Right ventricle myocardium superior (tissue), 1 donor: ENCODE results near the gene LBHD2. TPM values are rescaled to one million over a fixed set of nuclear protein-coding genes. Genes with fewer than 3 reads are reported as not detected.

Experiments used
- ATAC-seq: fragments of 200-7000 bp; cut with Tn5 transposase; one replicate; pipeline ENCODE4 v1.9.1; 2020; ENCODE audit warnings: mild to moderate bottlenecking; ENCODE audit not compliant: poor library complexity
- DNase-seq: peaks from one replicate; pipeline ENCODE4 v3.0.0-alpha.2; 2020
- intact Hi-C: fragments of 100-400 bp; cut with DNase I; formaldehyde crosslinking; loops from one replicate; pipeline ENCODE4 v1.11.2; 2022
- total RNA-seq: library from RNA; stranded (reverse); fragmentation: NEBNext Ultra II Directional; extraction: Animal tissue kit (Norgen Biotek cat#: 25700); gene quantifications from one replicate; pipeline ENCODE4 v1.2.1, GENCODE V29; 2021
- donor health status: DM: no; HTN: yes; CAD: no; lungs with severe emphysema.

Gene LBHD2
- total RNA-seq, 1 donor from 2014 or later, result not detected

DNA sequence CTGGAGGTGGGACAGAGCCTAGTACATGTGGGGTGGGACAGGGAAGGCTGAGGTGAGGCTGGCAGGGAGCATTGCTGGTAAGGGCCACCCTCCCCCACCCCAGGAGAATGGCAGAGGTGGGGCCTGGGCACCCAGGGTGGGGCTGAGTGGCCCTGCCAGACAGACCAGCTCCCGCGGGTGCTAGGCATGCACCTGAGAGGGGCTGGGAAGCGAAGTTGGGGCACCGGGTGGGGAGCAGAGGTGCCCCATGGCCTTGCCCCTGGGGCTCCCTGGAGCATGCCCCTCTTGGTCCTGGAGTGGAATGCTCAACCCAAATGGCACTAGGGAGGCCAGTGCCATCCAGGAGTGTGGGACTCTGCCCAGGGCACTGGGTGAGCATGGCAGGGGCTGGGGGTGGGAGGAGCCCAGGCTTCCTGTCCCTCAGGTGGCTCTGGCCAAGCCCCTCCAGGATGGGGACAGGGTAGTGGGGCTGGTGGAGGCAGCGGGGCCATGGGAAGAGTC lies 40.5 kb downstream of the LBHD2 start:
- ATAC-seq, result no peak
- intact Hi-C loops, result no loop called here
- peak; percentile 37 for DNase-seq

DNA sequence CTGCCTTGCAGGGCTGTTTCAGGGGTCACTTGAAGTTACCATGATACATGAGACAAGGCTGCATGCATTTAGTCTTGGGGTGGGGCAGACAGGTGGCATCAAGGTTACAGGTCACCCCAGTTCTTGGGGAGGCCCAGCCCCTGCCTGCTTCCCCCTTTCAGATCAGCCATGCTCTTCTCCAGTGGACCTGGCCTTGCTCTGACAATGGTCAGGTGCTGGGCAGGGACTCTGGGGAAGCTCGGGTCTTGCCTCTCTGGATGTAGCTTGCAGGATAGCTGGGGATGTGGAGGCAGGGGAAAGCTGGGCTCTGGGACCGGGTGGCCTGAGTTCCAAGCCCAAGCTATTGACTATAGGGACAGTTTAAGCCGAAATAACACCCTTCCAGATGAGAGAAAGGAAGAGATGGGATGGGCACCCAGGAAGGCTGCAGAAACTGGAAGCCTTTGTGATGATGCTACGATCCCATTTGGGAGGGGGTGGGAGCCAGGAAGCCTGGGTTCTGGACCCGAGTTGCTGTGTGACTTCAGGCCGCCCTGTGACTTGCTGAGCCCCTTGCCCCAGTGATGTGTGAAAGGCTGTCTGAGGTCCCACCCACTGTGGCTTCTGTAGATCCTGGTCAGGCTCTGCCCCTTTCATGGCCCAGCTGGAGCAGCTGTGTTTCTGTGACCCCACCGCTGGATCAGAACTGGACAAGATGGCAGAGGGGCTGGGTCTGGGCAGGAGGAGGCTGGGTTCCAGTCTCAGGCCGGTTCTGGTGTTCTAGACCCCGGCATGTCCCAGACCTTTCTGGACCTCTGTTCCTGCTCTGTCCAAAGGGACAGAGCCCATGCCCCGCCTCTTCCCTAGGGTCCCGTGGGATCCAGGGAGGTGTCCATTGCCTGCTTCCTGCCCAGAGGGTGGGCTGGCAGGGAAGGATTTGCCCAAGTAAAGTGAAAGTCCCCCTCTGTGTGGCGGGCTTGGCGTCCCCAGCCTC lies 41.4 kb downstream of the LBHD2 start:
- intact Hi-C loops, result no loop called here
- DNase-seq (peak; percentile 39), ATAC-seq (no peak)

DNA sequence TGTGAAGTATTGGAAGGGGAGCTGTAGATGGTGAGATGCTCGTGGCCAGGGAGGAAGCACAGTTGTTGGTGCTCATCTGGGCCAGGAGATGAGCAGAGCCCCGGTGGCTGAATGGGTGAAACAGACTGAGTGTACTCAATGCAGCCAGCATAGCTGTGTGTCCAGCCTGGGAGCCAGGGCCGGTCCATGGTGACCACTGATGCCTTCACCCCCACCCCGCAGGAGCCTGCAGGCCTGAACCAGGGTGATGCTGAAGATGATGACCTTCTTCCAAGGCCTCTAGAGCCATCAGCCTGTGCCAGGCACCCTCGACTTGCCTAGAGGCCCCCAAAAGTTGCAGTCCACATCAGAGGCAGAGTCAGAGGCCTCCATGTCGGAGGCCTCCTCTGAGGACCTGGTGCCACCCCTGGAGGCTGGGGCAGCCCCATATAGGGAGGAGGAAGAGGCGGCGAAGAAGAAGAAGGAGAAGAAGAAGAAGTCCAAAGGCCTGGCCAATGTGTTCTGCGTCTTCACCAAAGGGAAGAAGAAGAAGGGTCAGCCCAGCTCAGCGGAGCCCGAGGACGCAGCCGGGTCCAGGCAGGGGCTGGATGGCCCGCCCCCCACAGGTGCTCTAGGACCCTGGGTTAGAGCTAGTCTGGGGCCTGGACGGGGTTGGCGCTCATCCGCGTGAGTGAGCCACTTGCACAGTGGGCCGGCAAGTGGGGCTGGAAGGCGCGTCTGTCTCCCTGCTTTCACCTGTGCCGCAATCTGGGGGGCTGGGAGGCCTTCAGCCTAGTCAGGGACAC lies 42.3 kb downstream of the LBHD2 start:
- ATAC-seq (no peak), DNase-seq (peak; percentile 43)
- intact Hi-C loops, result no loop called here

DNA sequence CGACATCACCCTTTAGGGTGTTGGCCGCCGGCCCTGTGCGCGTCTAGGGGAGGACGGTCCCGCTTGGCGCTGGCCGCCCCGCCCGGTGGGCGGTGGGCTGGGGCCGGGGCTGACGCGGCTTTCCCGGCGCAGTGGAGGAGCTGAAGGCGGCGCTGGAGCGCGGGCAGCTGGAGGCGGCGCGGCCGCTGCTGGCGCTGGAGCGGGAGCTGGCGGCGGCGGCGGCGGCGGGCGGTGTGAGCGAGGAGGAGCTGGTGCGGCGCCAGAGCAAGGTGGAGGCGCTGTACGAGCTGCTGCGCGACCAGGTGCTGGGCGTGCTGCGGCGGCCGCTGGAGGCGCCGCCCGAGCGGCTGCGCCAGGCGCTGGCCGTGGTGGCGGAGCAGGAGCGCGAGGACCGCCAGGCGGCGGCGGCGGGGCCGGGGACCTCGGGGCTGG lies 42.9 kb downstream of the LBHD2 start:
- intact Hi-C loops, result no loop called here
- ATAC-seq (peak; percentile 22), DNase-seq (peak; percentile 72)

DNA sequence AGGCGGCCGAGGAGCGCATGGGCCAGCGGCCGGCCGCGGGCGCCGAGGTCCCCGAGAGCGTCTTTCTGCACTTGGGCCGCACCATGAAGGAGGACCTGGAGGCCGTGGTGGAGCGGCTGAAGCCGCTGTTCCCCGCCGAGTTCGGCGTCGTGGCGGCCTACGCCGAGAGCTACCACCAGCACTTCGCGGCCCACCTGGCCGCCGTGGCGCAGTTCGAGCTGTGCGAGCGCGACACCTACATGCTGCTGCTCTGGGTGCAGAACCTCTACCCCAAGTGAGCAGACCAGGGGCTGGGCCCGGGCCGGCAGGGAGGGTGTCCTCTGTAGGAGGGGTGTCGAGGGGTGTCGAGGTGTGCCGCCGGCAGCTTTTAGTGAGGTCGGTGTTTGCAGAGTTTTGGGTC lies 43.3 kb downstream of the LBHD2 start:
- intact Hi-C loops, result no loop called here
- DNase-seq, result peak; percentile 39
- ATAC-seq, result no peak

DNA sequence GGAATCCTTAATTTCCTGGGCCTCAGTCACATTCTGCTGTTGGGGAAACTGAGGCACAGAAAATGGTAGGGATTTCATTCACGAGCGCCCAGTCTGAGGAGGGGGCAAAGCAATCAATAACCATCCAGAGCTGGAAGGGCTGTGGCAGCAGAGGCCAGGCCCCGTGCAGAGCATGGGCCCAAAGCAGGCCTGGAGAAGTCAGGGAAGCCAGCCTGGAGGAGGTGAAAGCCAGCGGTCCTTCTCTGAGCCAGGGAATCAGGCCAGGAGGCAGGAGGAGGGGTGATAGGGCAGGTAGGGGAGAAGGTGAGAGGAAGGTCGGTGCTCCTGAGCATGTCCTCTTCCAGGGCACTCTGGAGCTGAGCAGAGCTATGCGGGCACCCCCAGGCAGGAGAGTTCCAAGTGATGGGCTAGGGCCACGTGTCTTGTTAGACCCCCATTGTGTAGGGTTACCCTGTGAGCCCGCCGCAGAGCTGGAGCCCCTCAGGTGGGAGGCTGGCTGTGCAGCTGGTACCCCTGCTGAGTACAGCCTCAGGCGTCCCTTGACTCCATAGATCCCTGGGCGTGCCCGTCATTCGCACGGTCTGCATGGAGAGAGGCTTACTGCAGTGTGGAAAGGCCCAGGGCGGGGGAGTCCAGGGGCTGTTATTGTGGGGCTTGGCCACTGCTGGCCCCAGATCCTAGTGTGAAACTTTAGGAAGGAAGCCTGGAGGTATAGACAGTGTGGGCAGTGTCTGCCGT lies 44.0 kb downstream of the LBHD2 start:
- ATAC-seq, result no peak
- peak; percentile 41 for DNase-seq
- intact Hi-C loops, result no loop called here

DNA sequence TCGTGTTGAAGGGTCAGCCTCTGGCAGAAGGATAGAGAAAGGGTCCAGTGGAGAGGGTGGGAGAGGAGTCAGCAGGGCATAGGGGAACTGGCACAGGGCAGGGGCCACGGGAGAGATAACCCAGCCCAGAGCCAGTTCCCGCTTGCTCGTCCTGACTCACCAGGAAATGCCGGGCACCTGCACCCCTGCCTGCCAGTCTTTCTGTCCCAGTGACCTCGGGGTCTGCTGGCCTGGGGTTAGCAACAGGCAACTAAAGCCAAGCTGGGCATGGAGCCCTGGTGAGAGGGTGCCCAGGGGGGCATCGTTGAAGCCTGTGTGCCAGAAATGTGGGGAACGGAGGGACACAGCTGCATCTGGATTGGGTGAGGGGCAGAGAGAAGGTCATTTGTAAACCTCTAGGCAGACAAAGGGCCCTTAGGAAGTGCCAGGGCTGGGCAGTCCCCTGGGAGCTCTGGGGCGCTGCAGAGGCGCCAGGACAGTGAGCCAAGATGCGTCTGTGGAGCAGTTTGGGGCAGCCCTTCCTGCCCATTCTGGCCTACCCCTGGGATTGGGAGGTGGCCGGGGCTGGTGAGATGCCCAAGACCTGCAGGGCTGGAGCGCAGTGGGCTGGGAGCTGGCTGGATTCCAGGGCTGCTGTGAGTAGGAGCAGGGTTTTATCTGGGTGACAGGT lies 44.8 kb downstream of the LBHD2 start:
- DNase-seq (peak; percentile 55), ATAC-seq (no peak)
- intact Hi-C loops, result no loop called here

DNA sequence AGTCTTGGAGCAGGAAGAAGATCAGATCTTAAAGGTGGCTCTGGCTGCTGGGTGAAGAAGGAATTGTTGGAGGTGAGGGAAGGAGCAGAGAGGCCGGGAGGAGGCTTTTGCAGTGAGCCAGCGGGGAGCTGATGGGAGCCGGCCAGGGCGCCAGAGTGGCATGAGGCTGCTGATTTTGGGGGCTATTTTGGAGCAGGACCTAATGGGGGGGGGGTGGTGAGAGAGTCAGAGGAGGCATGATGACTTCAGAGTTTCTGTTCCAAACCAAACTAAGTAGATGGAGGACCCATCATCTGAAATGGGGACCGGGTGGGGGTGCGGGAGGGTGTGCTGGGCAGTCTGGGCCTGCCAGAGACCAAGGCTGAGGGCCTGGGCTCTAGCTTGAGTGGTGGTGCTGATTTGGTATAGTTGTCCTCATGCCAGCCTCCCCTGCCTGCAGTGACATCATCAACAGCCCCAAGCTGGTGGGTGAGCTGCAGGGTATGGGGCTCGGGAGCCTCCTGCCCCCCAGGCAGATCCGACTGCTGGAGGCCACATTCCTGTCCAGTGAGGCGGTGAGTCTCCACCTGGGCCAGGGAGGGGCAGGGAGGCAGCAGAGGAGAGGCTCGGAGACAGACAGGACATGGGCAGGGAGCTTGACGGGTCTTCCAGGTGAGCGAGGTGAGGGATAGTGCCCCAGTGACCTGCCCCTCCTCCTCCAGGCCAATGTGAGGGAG lies 45.4 kb downstream of the LBHD2 start:
- intact Hi-C loops, result no loop called here
- DNase-seq, result no peak
- no peak for ATAC-seq

DNA sequence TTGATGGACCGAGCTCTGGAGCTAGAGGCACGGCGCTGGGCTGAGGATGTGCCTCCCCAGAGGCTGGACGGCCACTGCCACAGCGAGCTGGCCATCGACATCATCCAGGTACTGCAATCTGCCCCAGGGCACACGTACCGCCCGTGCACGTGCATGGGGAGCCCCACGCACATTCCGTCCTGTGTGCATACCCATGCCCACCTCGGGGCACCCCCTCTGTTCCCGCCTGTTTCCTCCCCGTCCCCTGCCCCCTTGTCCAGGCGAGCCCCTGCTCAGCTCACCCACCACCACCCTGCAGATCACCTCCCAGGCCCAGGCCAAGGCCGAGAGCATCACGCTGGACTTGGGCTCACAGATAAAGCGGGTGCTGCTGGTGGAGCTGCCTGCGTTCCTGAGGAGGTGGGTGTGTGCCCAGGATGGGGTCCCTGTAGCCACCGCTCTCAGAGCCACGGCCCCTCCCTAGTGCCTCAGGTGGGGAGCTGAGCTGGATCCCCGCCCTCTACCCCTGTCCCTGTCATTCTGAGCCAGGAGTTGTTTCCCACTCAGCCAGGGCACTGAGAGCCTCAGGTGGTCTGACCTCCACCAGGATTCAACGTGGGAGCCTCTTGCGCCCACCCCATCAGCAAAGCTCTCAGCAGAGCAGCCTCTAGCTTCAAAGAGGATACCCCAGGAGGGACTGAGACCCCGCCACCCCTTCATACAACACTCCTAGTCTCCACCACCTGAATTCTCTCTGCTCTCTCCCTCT lies 46.2 kb downstream of the LBHD2 start:
- DNase-seq (peak; percentile 35), ATAC-seq (no peak)

DNA sequence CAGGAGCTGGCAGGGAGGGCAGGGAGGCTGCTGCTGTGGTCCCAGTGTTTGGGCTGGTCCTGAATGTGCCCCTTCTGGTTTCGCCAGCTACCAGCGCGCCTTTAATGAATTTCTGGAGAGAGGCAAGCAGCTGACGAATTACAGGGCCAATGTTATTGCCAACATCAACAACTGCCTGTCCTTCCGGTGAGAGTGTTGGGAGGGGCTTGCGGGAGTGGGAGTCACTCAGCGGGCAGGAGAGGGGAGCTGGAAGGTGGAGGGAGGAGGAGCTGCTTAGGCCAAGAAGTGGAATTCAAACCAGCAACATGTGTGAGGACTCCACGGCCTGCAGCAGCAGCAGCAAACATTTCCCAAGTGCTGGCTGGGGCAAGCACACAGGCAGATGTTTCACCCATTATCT lies 47.0 kb downstream of the LBHD2 start:
- ATAC-seq (no peak), DNase-seq (peak; percentile 42)
- intact Hi-C loops, result no loop called here

More for the DNA sequence above, 46.2 kb downstream of the LBHD2 start:
- intact Hi-C loops, result no loop called here

DNA sequence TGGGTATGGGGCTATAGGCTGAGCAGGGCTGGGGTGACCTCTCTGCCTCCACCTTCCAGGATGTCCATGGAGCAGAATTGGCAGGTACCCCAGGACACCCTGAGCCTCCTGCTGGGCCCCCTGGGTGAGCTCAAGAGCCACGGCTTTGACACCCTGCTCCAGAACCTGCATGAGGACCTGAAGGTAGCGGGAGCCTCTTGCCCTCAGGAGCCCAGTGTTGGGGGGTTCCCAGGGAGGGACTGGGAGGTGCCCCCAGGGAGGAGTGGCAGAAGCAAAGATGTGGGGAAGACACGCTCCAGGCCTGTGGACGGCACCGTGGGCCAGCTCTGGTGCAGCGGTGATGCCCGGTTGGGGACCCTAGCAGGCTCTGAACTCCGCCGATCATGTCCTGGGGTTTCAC lies 47.6 kb downstream of the LBHD2 start:
- intact Hi-C loops, result no loop called here
- ATAC-seq (no peak), DNase-seq (no peak)

DNA sequence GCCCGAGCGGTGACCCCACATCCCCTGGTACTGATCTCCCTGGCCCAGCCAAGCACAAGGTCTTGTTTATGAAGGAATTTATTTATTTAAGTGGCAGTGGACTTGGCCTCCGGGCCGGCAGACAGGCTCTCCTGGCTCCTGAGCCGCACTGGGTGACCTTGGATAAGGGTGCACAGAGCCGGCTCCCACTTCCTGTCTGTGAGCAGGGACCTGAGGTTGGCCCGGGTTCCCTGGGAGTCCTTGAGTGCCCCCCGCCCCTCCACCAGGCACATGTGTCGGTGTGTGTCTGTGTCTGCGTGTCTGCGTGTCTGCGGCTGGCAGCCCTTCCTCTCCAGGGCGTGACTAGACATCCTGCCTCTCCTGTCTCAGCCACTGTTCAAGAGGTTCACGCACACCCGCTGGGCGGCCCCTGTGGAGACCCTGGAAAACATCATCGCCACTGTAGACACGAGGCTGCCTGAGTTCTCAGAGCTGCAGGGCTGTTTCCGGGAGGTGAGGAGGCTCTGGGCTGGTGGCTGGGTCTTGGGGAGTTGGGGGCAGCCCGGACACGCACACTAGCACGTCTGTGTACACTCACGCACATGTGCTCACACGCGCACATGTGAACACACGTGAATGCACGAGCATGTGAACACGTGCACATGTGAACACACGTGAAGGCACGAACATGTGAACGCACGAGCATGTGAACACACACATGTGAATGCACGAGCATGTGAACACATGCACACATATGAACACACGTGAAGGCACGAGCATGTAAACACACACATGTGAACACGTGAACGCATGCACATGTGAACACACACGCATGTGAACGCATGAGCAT lies 48.6 kb downstream of the LBHD2 start:
- DNase-seq (peak; percentile 51), ATAC-seq (peak; percentile 12)
- intact Hi-C loops, result no loop called here

DNA sequence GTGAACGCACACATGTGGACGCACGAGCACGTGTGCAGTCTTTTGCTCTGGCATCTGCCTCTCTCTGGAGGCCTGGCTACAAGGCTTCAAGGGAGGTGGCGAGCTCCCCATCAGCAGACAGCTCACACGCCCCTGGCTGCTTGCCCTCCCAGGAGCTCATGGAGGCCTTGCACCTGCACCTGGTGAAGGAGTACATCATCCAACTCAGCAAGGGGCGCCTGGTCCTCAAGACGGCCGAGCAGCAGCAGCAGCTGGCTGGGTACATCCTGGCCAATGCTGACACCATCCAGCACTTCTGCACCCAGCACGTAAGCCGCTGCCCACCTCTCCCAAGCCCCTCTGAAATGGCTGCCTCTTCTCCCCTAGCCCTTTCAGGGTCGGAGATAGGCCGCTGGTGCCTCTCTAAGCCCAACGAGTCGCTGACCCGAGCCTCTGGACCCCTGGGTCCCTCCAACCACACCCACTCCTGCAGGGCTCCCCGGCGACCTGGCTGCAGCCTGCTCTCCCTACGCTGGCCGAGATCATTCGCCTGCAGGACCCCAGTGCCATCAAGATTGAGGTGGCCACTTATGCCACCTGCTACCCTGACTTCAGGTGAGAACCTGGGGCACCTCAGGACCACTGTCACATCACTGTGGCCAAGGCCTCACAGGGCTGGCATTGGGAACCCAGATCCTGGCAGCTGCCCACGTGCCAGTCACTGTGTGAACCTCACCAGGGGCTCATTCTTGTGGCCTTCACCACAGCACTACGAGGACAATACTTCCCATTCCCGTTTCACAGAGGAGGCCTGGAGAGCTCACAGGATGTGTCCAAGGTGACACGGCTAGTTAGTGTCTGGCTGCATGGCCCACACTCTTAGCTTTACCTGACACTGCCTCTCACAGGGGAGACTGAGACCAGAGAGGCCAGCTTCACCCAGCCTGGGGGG lies 49.5 kb downstream of the LBHD2 start:
- no peak for DNase-seq

DNA sequence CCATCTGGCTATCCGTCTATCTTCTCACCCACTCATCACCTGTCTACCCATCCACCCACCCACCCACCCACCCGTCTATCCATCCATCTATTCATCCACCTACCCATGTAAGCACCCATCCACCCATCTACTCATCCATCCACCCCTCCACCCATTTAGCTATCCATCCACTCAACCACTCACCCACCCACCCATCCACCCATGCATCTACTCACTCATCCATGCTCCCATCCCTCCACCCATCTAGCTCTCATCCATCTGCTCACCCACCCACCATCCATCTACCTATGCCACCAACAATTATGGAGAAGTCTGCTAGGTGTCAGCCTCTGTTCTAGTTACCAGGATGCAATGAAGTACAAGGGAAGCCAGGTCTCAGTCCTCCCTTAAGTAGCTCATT lies 50.4 kb downstream of the LBHD2 start:
- intact Hi-C loops, result no loop called here
- ATAC-seq (no peak), DNase-seq (no peak)

More for the DNA sequence above, 49.5 kb downstream of the LBHD2 start:
- ATAC-seq, result no peak
- intact Hi-C loops, result no loop called here

DNA sequence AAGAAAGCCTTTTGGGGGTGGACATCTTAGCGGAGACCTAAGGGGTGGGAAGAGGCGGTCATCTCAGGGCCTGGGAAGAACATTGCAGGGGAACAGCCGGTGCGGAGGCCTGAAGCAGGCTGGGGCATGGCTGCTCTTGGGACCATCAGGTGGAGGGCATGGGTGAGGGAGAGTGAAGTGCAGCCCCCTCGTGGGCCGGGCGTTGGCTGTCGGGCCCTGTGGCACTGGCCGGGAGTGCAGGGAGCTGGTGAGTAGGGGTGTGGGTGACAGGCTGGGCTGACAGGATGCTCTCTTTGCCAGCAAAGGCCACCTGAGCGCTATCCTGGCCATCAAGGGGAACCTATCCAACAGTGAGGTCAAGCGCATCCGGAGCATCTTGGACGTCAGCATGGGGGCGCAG lies 50.9 kb downstream of the LBHD2 start:
- intact Hi-C loops, result no loop called here
- ATAC-seq, result no peak
- DNase-seq, result no peak
